HFF-Myc (cell line): ENCODE data around the gene UFC1.

ENCODE experiments used
- DNase-seq: peaks from one replicate; pipeline ENCODE4 v3.0.0-alpha.2; 2011; ENCODE audit warnings: low read depth; ENCODE audit errors: extremely low read depth
- H3K4me3 ChIP-seq: replicated peaks from 2 replicates; pipeline ENCODE4 v1.5.1; 2011; ENCODE audit warnings: low read depth, mild to moderate bottlenecking, control low read depth, low read length
- CTCF ChIP-seq: IDR thresholded peaks from 2 replicates; pipeline ENCODE4 v1.5.1; 2012; ENCODE audit warnings: mild to moderate bottlenecking, low read depth, low read length, control low read depth; ENCODE audit errors: missing control alignments

Gene UFC1

GRCh38 chr1:161128591-161129420 lies 25.0 kb upstream of the UFC1 start:
- TF ChIP-seq CTCF: no peak
- DNase-seq: no peak
- H3K4me3 ChIP-seq: no peak overlapping the region

- no peak for DNase-seq
- TF ChIP-seq CTCF: no peak
- H3K4me3 ChIP-seq: no peak overlapping the region
These were observed 23.5 kb upstream of the UFC1 start for GRCh38 chr1:161130266-161130665.

- no peak for DNase-seq
- no peak for TF ChIP-seq CTCF
- H3K4me3 ChIP-seq: peak overlapping the region; percentile 84
These were observed 22.0 kb upstream of the UFC1 start for GRCh38 chr1:161131523-161132409.

GRCh38 chr1:161132410-161133219 lies 21.2 kb upstream of the UFC1 start, which contains the start of gene DEDD:
TSS of gene DEDD (minus strand) at chr1:161132667. CDS start at chr1:161124462, 8,205 bp downstream.
- peak; percentile 89 for DNase-seq
- peak within 1 kb of the TSS; percentile 84 for H3K4me3 ChIP-seq
- no peak for TF ChIP-seq CTCF

GRCh38 chr1:161133220-161133740 lies 20.5 kb upstream of the UFC1 start:
- DNase-seq: no peak
- TF ChIP-seq CTCF: no peak

GRCh38 chr1:161137881-161138280 lies 15.9 kb upstream of the UFC1 start:
- TF ChIP-seq CTCF: no peak
- no peak overlapping the region for H3K4me3 ChIP-seq
- no peak for DNase-seq

More at GRCh38 chr1:161133220-161133740, 20.5 kb upstream of the UFC1 start:
- H3K4me3 ChIP-seq: peak overlapping the region; percentile 84
